Caco-2 (cell line): Measurements from ENCODE around the gene PDZD7. TPM values are rescaled to one million over a fixed set of nuclear protein-coding genes. Genes with fewer than 3 reads are reported as not detected.
A peak's percentile ranks its signal among the peaks of the same experiment; 100 is the strongest.

Experiments
- BruUV-seq: library from RNA; stranded (reverse); fragments of 400-500 nt; replicated peaks from 2 replicates; lab custom pipeline; 2021; lab: Mats Ljungman, UMichigan
- CTCF ChIA-PET: fragments of 300-600 bp; sonication (Branson Sonifier 250); formaldehyde crosslinking; loops from one replicate; lab custom pipeline; 2022; ENCODE audit warnings: antibody characterized with exemption; lab: Charles Lee
- POLR2A ChIA-PET: fragments of 300-600 bp; sonication (Branson Sonifier 250); formaldehyde crosslinking; loops from one replicate; lab custom pipeline; 2022; ENCODE audit warnings: antibody characterized with exemption; lab: Charles Lee
- DNase-seq, 2 experiments: peaks; one replicate each; pipeline versions ENCODE4 v3.0.0 to v3.0.0-alpha.2; 2020 to 2022
- H3K27me3 ChIP-seq: replicated peaks from 2 replicates; pipeline ENCODE4 v1.6.0; 2011; ENCODE audit warnings: low read length; ENCODE audit not compliant: control insufficient read depth, insufficient read depth
- H3K36me3 ChIP-seq: 2 replicates; pipeline ENCODE4 v1.5.1; 2011; ENCODE audit warnings: low read length; ENCODE audit not compliant: control insufficient read depth, insufficient read depth
- H3K4me1 ChIP-seq: fragments of 250-450 bp; sonication (Bioruptor Pico); 2 replicates; pipeline ENCODE4 v1.5.1; 2020; ENCODE audit warnings: mild to moderate bottlenecking
- H3K4me3 ChIP-seq: 2 replicates; pipeline ENCODE4 v1.5.1; 2011; ENCODE audit warnings: low read depth, mild to moderate bottlenecking, control low read depth, low read length
- H3K9me3 ChIP-seq: fragments of 250-450 bp; sonication (Bioruptor Pico); 2 replicates; pipeline ENCODE4 v1.5.1; 2020; ENCODE audit warnings: mild to moderate bottlenecking, moderate library complexity
- H3K27ac Mint-ChIP-seq: one replicate; pipeline ENCODE4 v1.8.0; 2022; ENCODE audit warnings: mixed read lengths; ENCODE audit not compliant: unreplicated experiment
- H3K27me3 Mint-ChIP-seq: one replicate; pipeline ENCODE4 v1.8.0; 2022; ENCODE audit warnings: mixed read lengths; ENCODE audit not compliant: insufficient read depth, unreplicated experiment
- H3K36me3 Mint-ChIP-seq: one replicate; pipeline ENCODE4 v1.8.0; 2022; ENCODE audit warnings: mild to moderate bottlenecking, mixed read lengths; ENCODE audit not compliant: insufficient read depth, unreplicated experiment
- H3K4me1 Mint-ChIP-seq: one replicate; pipeline ENCODE4 v1.8.0; 2022; ENCODE audit warnings: low read depth, mixed read lengths; ENCODE audit not compliant: unreplicated experiment
- H3K4me3 Mint-ChIP-seq: one replicate; pipeline ENCODE4 v1.8.0; 2022; ENCODE audit warnings: mild to moderate bottlenecking, moderate library complexity, mixed read lengths; ENCODE audit not compliant: unreplicated experiment
- H3K9me3 Mint-ChIP-seq: one replicate; pipeline ENCODE4 v1.8.0; 2022; ENCODE audit warnings: mixed read lengths; ENCODE audit not compliant: unreplicated experiment
- intact Hi-C: fragments of 100-400 bp; cut with micrococcal nuclease; formaldehyde crosslinking; loops from one replicate; pipeline ENCODE4 v1.10.0; 2022; ENCODE audit not compliant: unreplicated experiment
- total RNA-seq: library from RNA; stranded (reverse); gene quantifications from 2 replicates; pipeline ENCODE4 v1.2.3, GENCODE V29; 2022
- TF ChIP-seq, protein P1 (sequence below), 2 experiments: fragments of 200-600 bp in 1 of 2; IDR thresholded peaks; 1 replicate in 1 of 2; 2 replicates in 1 of 2; pipeline versions ENCODE4 v1.5.1 to v1.8.0; 2011 to 2022; ENCODE audit warnings: antibody characterized with exemption in 1 of 2, control low read depth in 1 of 2, inconsistent platforms in 1 of 2, low read depth in 1 of 2, low read length in 1 of 2, mild to moderate bottlenecking in 1 of 2, moderate library complexity in 1 of 2; ENCODE audit not compliant: insufficient read depth in 1 of 2, severe bottlenecking in 1 of 2, unreplicated experiment in 1 of 2

The PDZD7 gene
- total RNA-seq, 1 experiment from 2014 or later, result 1.5 TPM

- no peaks in the 10 kb centered on the region for H3K27me3 Mint-ChIP-seq
- TF ChIP-seq, protein P1, sequence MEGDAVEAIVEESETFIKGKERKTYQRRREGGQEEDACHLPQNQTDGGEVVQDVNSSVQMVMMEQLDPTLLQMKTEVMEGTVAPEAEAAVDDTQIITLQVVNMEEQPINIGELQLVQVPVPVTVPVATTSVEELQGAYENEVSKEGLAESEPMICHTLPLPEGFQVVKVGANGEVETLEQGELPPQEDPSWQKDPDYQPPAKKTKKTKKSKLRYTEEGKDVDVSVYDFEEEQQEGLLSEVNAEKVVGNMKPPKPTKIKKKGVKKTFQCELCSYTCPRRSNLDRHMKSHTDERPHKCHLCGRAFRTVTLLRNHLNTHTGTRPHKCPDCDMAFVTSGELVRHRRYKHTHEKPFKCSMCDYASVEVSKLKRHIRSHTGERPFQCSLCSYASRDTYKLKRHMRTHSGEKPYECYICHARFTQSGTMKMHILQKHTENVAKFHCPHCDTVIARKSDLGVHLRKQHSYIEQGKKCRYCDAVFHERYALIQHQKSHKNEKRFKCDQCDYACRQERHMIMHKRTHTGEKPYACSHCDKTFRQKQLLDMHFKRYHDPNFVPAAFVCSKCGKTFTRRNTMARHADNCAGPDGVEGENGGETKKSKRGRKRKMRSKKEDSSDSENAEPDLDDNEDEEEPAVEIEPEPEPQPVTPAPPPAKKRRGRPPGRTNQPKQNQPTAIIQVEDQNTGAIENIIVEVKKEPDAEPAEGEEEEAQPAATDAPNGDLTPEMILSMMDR (IDR thresholded peaks at IDR 0.05; ENCODE audit: insufficient read depth in 1 of 2, low read depth in 1 of 2, low read length in 1 of 2, severe bottlenecking in 1 of 2, unreplicated experiment in 1 of 2), result peak; percentile 81 to 97
- H3K27ac Mint-ChIP-seq, result peak overlapping the region; percentile 74
- peak overlapping the region; percentile 81 for H3K4me3 Mint-ChIP-seq
- peak; percentile 79 to 89 for DNase-seq
- H3K4me3 ChIP-seq, result peak overlapping the region; percentile 94
- H3K4me1 ChIP-seq, result peaks cover 18% of the 10 kb centered on the region
- POLR2A ChIA-PET, result interaction anchor here (0.5 to 1.0 kb wide), 4 partner anchors 18 to 1715 kb away, joined by 3 to 5 read pairs (median 3); partner anchors contain the start of gene ARL3
- H3K9me3 Mint-ChIP-seq, result no peaks in the 10 kb centered on the region
- H3K9me3 ChIP-seq, result no peaks in the 10 kb centered on the region
- H3K4me1 Mint-ChIP-seq, result peaks cover 14% of the 10 kb centered on the region
- BruUV-seq, result TSS peak; percentile 71
- CTCF ChIA-PET, result interaction anchor here (0.7 to 7.1 kb wide), 7 partner anchors 12 to 68 kb away, joined by 3 to 58 read pairs (median 9); partner anchors contain the start of genes PDZD7 and SFXN3
- peaks cover 1% of the 10 kb centered on the region for H3K36me3 ChIP-seq
- peaks cover 37% of the 10 kb centered on the region for H3K36me3 Mint-ChIP-seq
- intact Hi-C loops, result loop anchor here (2.0 kb wide), 1 partner anchor 68 kb away; no protein-coding TSS in a partner anchor
- no peaks in the 10 kb centered on the region for H3K27me3 ChIP-seq
These were observed 31.8 kb downstream of the PDZD7 start for GRCh38 chr10:100998991-100999741.

- Mint-ChIP-seq H3K4me1 (peaks cover 19% of the 10 kb centered on the region), H3K27ac (peak overlapping the region; percentile 74), H3K27me3 (no peaks in the 10 kb centered on the region), H3K4me3 (peak overlapping the region; percentile 81), H3K36me3 (peaks cover 44% of the 10 kb centered on the region), H3K9me3 (no peaks in the 10 kb centered on the region)
- Histone ChIP-seq H3K4me3 (peak overlapping the region; percentile 94), H3K36me3 (peaks cover 1% of the 10 kb centered on the region; the same call in 1 of the 2 replicates), H3K4me1 (peaks cover 18% of the 10 kb centered on the region), H3K9me3 (no peaks in the 10 kb centered on the region), H3K27me3 (no peaks in the 10 kb centered on the region)
- peak; percentile 62 to 70 for DNase-seq
- POLR2A ChIA-PET, result interaction anchor here (0.6 to 0.7 kb wide), 4 partner anchors 19 to 651 kb away, joined by 3 to 5 read pairs (median 4); partner anchors contain the start of gene SCD
- TF ChIP-seq, protein P1 (IDR thresholded peaks at IDR 0.05; ENCODE audit: insufficient read depth in 1 of 2, low read depth in 1 of 2, low read length in 1 of 2, severe bottlenecking in 1 of 2, unreplicated experiment in 1 of 2), result no peak
- CTCF ChIA-PET, result interaction anchor here (0.6 to 7.1 kb wide), 14 partner anchors 12 to 143 kb away, joined by 3 to 58 read pairs (median 7); partner anchors contain the start of genes MRPL43, PDZD7, SEMA4G and SFXN3
- BruUV-seq, result no TSS peak
- intact Hi-C loops, result loop anchor here (2.0 kb wide), 1 partner anchor 68 kb away; no protein-coding TSS in a partner anchor
These were observed 32.5 kb downstream of the PDZD7 start for GRCh38 chr10:100998183-100998990.
